Ishikawa (cell line): ENCODE results near the gene RHBDD1.

ENCODE experiments used
- EGR1 ChIP-seq: IDR thresholded peaks from 2 replicates; pipeline ENCODE4 v1.6.1; 2012
- EP300 ChIP-seq: IDR thresholded peaks from 2 replicates; pipeline ENCODE4 v1.6.1; 2012; ENCODE audit warnings: borderline replicate concordance
- FOXM1 ChIP-seq: IDR thresholded peaks from 2 replicates; pipeline ENCODE4 v1.6.1; 2012; ENCODE audit warnings: low read depth, borderline replicate concordance
- MAX ChIP-seq: IDR thresholded peaks from 2 replicates; pipeline ENCODE4 v1.6.1; 2012
- NFIC ChIP-seq: IDR thresholded peaks from 2 replicates; pipeline ENCODE4 v1.6.1; 2012
- RAD21 ChIP-seq: IDR thresholded peaks from 2 replicates; pipeline ENCODE4 v1.6.1; 2012; ENCODE audit warnings: low read depth
- REST ChIP-seq: IDR thresholded peaks from 2 replicates; pipeline ENCODE4 v1.6.1; 2012; ENCODE audit warnings: low read depth, mild to moderate bottlenecking
- TAF1 ChIP-seq: IDR thresholded peaks from 2 replicates; pipeline ENCODE4 v1.6.1; 2012; ENCODE audit warnings: low read depth, mild to moderate bottlenecking
- TCF12 ChIP-seq: IDR thresholded peaks from 2 replicates; pipeline ENCODE4 v1.6.1; 2012; ENCODE audit warnings: low read depth
- TEAD4 ChIP-seq: IDR thresholded peaks from 2 replicates; pipeline ENCODE4 v1.6.1; 2012
- USF1 ChIP-seq: IDR thresholded peaks from 2 replicates; pipeline ENCODE4 v1.6.1; 2012
- YY1 ChIP-seq: IDR thresholded peaks from 2 replicates; pipeline ENCODE4 v1.6.1; 2012; ENCODE audit warnings: low read depth
- ZBTB7A ChIP-seq: IDR thresholded peaks from 2 replicates; pipeline ENCODE4 v1.6.1; 2012; ENCODE audit warnings: low read depth

RHBDD1 gene

GRCh38 chr2:226913641-226914040 is 77.8 kb downstream of the RHBDD1 start:
- no peak for TF ChIP-seq FOXM1

- TF ChIP-seq TCF12 (no peak), YY1 (no peak), REST (no peak), NFIC (no peak)
Observed at GRCh38 chr2:226915846-226916360, 80.0 kb downstream of the RHBDD1 start.

DNA sequence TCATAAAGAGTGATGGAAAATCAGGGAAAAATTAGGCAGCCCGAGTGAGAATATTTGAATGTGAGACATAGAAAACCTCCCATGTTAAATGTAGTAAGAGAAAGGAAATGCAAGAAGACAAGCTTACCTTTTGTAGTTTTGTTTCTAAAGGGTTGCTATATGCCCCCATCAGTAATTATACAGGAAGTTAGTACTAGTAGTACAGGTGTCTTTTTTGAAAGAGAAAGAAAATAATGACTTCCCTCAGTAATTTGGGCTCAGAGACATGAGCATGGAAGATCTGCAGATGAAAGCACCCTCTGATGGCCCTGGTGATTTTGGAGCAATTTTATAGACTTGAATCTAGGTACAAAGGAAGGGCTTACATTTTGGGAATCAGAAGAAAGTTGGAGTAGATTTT is 80.8 kb downstream of the RHBDD1 start:
- TF ChIP-seq ZBTB7A, result no peak
- TF ChIP-seq EGR1, result no peak
- TF ChIP-seq REST, result no peak
- TF ChIP-seq TEAD4, result no peak
- no peak for TF ChIP-seq YY1
- TF ChIP-seq TAF1, result no peak
- no peak for TF ChIP-seq RAD21
- TF ChIP-seq EP300, result no peak
- TF ChIP-seq USF1, result no peak
- TF ChIP-seq NFIC, result no peak
- no peak for TF ChIP-seq MAX
- no peak for TF ChIP-seq TCF12
- no peak for TF ChIP-seq FOXM1

GRCh38 chr2:226932443-226932842 is 96.6 kb downstream of the RHBDD1 start:
- TF ChIP-seq TCF12 (no peak), ZBTB7A (no peak)

- TF ChIP-seq RAD21 (no peak), EP300 (no peak), USF1 (no peak), REST (no peak), EGR1 (no peak), MAX (no peak), NFIC (no peak)
Observed at GRCh38 chr2:226934546-226935201, 98.8 kb downstream of the RHBDD1 start.
